Sigmoid colon (tissue), 7 donors: ENCODE measurements around the gene PEAR1. TPM values are rescaled to one million over a fixed set of nuclear protein-coding genes. Genes with fewer than 3 reads are reported as not detected.

ENCODE experiments used
- DNase-seq: peaks from one replicate; pipeline ENCODE4 v3.0.0-alpha.2; 2019
- H3K27ac ChIP-seq, 4 donors: fragments of 200-600 bp; sonication (generic); one replicate each; pipeline ENCODE4 v1.5.1; 2016 to 2019; ENCODE audit warnings: mild to moderate bottlenecking in 1 of 4
- H3K27me3 ChIP-seq, 3 donors: fragments of 200-600 bp; sonication (generic); one replicate each; pipeline ENCODE4 v1.5.1; 2019; ENCODE audit warnings: mild to moderate bottlenecking in 1 of 3
- H3K36me3 ChIP-seq, 4 donors: fragments of 200-600 bp; sonication (generic); one replicate each; pipeline ENCODE4 v1.5.1; 2016 to 2019
- H3K4me1 ChIP-seq, 4 donors: fragments of 200-600 bp; sonication (generic); one replicate each; pipeline ENCODE4 v1.5.1; 2017 to 2019
- H3K4me3 ChIP-seq, 4 donors: fragments of 200-600 bp; sonication (generic); one replicate each; pipeline ENCODE4 v1.5.1; 2017 to 2019; ENCODE audit warnings: mild to moderate bottlenecking in 2 of 4, moderate library complexity in 1 of 4
- H3K9me3 ChIP-seq, 4 donors: fragments of 200-600 bp in 3 of 4; sonication (generic) in 3 of 4; one replicate each; pipeline versions ENCODE4 v1.5.1 to v1.6.1; 2013 to 2019
- EP300 ChIP-seq, 4 donors: sonication (generic); formaldehyde crosslinking; IDR thresholded peaks; one replicate each; pipeline ENCODE4 v1.6.1; 2017; ENCODE audit warnings: antibody characterized with exemption in 4 of 4
- POLR2A ChIP-seq, 2 donors: fragments of 450-650 bp; IDR thresholded peaks; one replicate each; pipeline ENCODE4 v1.6.1; 2016; ENCODE audit warnings: antibody characterized with exemption in 2 of 2, mild to moderate bottlenecking in 2 of 2, moderate library complexity in 2 of 2
- POLR2AphosphoS5 ChIP-seq, 4 donors: sonication (generic); formaldehyde crosslinking; IDR thresholded peaks; one replicate each; pipeline ENCODE4 v1.6.1; 2017; ENCODE audit warnings: antibody characterized with exemption in 4 of 4
- WGBS, 2 donors: extraction: QIAGEN DNeasy Blood & Tissue Kit; methylation state at CpG; one replicate each; pipeline ENCODE4 v1.1.7; 2013; 5-methylcytosine and 5-hydroxymethylcytosine counted together
- intact Hi-C: fragments of 100-400 bp; cut with DNase I; formaldehyde crosslinking; loops from one replicate; pipeline ENCODE4 v1.15.1; 2023
- polyA plus RNA-seq, 3 donors: library from polyadenylated mRNA; stranded (reverse); fragments of 200-250 nt; gene quantifications; one replicate each; pipeline ENCODE4 v1.2.3, GENCODE V29; 2013
- total RNA-seq, 4 donors: library from RNA; depleted of rRNA; stranded (reverse); fragments of >200 nt; gene quantifications; one replicate each; pipeline ENCODE4 v1.1.0, GENCODE V29; 2016
- TF ChIP-seq, protein P1 (sequence below), 4 experiments: fragments of 450-650 bp in 3 of 4; fragments of 200-600 bp in 1 of 4; IDR thresholded peaks; one replicate each; pipeline ENCODE4 v1.5.1; 2016 to 2019; ENCODE audit warnings: antibody characterized with exemption in 4 of 4, mild to moderate bottlenecking in 3 of 4, moderate library complexity in 2 of 4
- donor health status: healthy with polysubstance abuse.
- donor health status: Bipolar disorder and iron deficiency.
- donor health status: healthy.

Gene PEAR1
- total and polyA plus RNA-seq, 7 donors, result under 0.01 to 8.3 (median 3.8) TPM

DNA sequence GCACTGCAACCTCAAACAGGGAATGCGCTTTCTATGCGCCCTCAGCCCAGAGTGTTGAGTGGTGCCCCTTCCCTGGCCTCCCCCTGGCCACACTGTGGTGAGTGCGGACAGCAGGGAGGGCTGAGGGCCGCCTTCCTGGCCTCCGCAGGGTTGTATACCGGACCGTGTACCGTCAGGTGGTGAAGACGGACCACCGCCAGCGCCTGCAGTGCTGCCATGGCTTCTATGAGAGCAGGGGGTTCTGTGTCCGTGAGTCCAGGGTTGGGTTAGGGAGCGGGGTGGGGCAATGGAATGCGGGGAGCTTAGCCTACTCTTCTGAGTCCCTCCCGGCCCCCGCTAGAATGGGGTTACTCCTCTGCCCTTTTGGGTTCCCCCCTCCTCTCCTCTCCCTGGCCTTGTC, 11.7 kb downstream of the PEAR1 start:
- WGBS, 2 donors, result 85 to 88% methylated on average over 16 of the region's 16 CpGs
- H3K4me3 ChIP-seq, result no peak overlapping the region
- DNase-seq, result no peak
- TF ChIP-seq POLR2A (IDR thresholded peaks at IDR 0.05) (no peak), POLR2AphosphoS5 (IDR thresholded peaks at IDR 0.05) (no peak), EP300 (IDR thresholded peaks at IDR 0.05) (no peak)
- no peaks in the 10 kb centered on the region for H3K9me3 ChIP-seq
- H3K27ac ChIP-seq, result no peak overlapping the region
- peaks cover 0 to 6% (median 0%) of the 10 kb centered on the region in 3 donors for H3K27me3 ChIP-seq
- no peaks in the 10 kb centered on the region for H3K36me3 ChIP-seq
- no peaks in the 10 kb centered on the region for H3K4me1 ChIP-seq
- intact Hi-C loops, result no loop called here

DNA sequence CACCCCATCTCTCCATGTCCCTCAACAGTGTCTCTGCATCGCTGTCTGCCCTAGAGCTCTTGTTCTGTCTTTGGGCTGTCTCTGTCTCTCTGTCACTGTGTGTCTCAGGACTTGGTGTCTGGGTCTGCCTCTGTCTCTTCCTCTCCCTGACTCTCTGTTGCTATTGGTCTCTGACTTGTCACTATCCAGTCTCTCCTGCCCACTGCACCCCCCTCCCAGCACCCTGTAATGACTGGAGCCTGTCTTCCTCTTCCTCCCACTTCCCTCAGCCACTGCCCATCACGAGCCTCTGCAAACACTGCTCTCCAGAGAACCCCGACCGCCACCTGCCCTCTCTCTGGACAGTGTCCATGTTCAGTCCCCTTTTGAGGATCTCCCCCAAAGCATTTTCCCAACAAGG, 12.1 kb downstream of the PEAR1 start:
- no peak overlapping the region for H3K27ac ChIP-seq
- no peak for DNase-seq
- H3K4me1 ChIP-seq, result no peaks in the 10 kb centered on the region
- H3K36me3 ChIP-seq, result no peaks in the 10 kb centered on the region
- WGBS, 2 donors, result 35 to 62% methylated on average over 4 of the region's 4 CpGs
- H3K9me3 ChIP-seq, result no peaks in the 10 kb centered on the region
- intact Hi-C loops, result no loop called here
- H3K4me3 ChIP-seq, result no peak overlapping the region
- no peak for TF ChIP-seq POLR2AphosphoS5 (IDR thresholded peaks at IDR 0.05)
- TF ChIP-seq POLR2A (IDR thresholded peaks at IDR 0.05), result no peak
- TF ChIP-seq, protein P1, sequence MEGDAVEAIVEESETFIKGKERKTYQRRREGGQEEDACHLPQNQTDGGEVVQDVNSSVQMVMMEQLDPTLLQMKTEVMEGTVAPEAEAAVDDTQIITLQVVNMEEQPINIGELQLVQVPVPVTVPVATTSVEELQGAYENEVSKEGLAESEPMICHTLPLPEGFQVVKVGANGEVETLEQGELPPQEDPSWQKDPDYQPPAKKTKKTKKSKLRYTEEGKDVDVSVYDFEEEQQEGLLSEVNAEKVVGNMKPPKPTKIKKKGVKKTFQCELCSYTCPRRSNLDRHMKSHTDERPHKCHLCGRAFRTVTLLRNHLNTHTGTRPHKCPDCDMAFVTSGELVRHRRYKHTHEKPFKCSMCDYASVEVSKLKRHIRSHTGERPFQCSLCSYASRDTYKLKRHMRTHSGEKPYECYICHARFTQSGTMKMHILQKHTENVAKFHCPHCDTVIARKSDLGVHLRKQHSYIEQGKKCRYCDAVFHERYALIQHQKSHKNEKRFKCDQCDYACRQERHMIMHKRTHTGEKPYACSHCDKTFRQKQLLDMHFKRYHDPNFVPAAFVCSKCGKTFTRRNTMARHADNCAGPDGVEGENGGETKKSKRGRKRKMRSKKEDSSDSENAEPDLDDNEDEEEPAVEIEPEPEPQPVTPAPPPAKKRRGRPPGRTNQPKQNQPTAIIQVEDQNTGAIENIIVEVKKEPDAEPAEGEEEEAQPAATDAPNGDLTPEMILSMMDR (IDR thresholded peaks at IDR 0.05), result no peak
- no peak for TF ChIP-seq EP300 (IDR thresholded peaks at IDR 0.05)
- H3K27me3 ChIP-seq, result peaks cover 0 to 11% (median 0%) of the 10 kb centered on the region in 3 donors

DNA sequence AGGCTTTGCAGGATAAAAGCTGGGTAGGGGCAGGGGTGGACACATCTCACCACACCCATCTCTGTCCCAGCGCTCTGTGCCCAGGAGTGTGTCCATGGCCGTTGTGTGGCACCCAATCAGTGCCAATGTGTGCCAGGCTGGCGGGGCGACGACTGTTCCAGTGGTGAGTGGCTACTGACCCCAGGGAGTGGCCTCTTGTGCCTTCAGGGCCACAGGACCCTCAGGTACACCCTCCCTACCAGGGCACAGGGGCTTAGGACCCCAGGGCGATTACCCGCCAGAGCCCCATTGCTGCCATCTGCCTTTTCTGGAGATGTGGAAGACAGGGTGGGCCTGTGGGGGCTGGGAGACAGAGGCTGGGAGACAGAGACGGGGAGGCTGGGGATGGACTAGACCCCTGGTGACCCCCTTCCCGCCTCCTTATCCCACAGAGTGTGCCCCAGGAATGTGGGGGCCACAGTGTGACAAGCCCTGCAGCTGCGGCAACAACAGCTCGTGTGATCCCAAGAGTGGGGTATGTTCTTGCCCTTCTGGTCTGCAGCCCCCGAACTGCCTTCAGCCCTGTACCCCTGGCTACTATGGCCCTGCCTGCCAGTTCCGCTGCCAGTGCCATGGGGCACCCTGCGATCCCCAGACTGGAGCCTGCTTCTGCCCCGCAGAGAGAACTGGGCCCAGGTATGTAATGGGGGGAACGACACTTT, 12.8 kb downstream of the PEAR1 start:
- TF ChIP-seq EP300 (IDR thresholded peaks at IDR 0.05) (no peak), POLR2A (IDR thresholded peaks at IDR 0.05) (no peak), POLR2AphosphoS5 (IDR thresholded peaks at IDR 0.05) (no peak)
- TF ChIP-seq, protein P1 (IDR thresholded peaks at IDR 0.05), result no peak
- no peak overlapping the region for H3K27ac ChIP-seq
- intact Hi-C loops, result no loop called here

DNA sequence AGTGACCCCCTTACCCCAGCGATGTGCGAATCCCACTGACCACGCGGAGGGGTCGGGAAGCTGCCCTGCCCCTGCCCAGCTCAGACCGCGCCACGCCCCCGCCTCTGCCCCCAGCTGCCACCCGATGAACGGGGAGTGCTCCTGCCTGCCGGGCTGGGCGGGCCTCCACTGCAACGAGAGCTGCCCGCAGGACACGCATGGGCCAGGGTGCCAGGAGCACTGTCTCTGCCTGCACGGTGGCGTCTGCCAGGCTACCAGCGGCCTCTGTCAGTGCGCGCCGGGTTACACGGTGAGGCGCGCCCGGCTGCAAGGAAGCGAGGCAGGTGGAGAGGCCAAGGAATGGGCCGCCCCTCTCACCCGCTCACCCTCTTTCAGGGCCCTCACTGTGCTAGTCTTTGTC, 15.0 kb downstream of the PEAR1 start:
- 34 to 78% methylated on average over 29 of the region's 29 CpGs for WGBS, 2 donors
- peaks cover 0 to 15% (median 0%) of the 10 kb centered on the region in 3 donors for H3K27me3 ChIP-seq
- H3K36me3 ChIP-seq, result no peaks in the 10 kb centered on the region
- intact Hi-C loops, result no loop called here
- DNase-seq, result no peak
- H3K9me3 ChIP-seq, result no peaks in the 10 kb centered on the region
- TF ChIP-seq POLR2AphosphoS5 (IDR thresholded peaks at IDR 0.05), result no peak
- TF ChIP-seq, protein P1 (IDR thresholded peaks at IDR 0.05), result no peak
- no peak for TF ChIP-seq EP300 (IDR thresholded peaks at IDR 0.05)
- no peak for TF ChIP-seq POLR2A (IDR thresholded peaks at IDR 0.05)
- no peaks in the 10 kb centered on the region for H3K4me1 ChIP-seq
- H3K27ac ChIP-seq, result no peak overlapping the region
- no peak overlapping the region for H3K4me3 ChIP-seq

More for the DNA sequence above, 12.8 kb downstream of the PEAR1 start:
- no peak overlapping the region for H3K4me3 ChIP-seq
- H3K9me3 ChIP-seq, result no peaks in the 10 kb centered on the region
- WGBS, 2 donors, result 92 to 94% methylated on average over 16 of the region's 16 CpGs
- no peak for DNase-seq
- no peaks in the 10 kb centered on the region for H3K36me3 ChIP-seq
- no peaks in the 10 kb centered on the region for H3K4me1 ChIP-seq
- H3K27me3 ChIP-seq, result peaks cover 0 to 13% (median 0%) of the 10 kb centered on the region in 3 donors

DNA sequence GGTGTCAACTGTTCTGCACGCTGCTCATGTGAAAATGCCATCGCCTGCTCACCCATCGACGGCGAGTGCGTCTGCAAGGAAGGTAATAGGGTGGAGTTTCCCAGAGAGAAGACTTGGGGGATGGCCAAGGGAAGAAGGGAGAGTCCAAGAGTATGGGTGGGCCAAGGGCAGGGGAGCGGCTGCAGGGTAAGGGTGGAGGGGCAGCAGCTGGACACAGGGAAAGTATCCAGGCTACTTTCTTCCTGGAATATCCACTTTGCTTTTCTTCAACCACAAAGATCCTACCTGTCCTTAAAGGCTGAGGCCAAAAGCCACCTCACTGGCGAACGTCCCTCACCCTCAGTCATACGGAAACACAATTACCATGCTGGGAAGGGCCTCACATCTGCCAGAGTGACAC, 15.4 kb downstream of the PEAR1 start:
- no peak overlapping the region for H3K27ac ChIP-seq
- H3K27me3 ChIP-seq, result peaks cover 0 to 15% (median 0%) of the 10 kb centered on the region in 3 donors
- WGBS, 2 donors, result 38 to 74% methylated on average over 10 of the region's 10 CpGs
- H3K36me3 ChIP-seq, result no peaks in the 10 kb centered on the region
- DNase-seq, result no peak
- intact Hi-C loops, result no loop called here
- no peak overlapping the region for H3K4me3 ChIP-seq
- H3K4me1 ChIP-seq, result no peaks in the 10 kb centered on the region
- no peaks in the 10 kb centered on the region for H3K9me3 ChIP-seq
- no peak for TF ChIP-seq POLR2AphosphoS5 (IDR thresholded peaks at IDR 0.05)
- no peak for TF ChIP-seq POLR2A (IDR thresholded peaks at IDR 0.05)
- TF ChIP-seq EP300 (IDR thresholded peaks at IDR 0.05), result no peak
- TF ChIP-seq, protein P1 (IDR thresholded peaks at IDR 0.05), result no peak
